HL-60 (cell line): ENCODE measurements around the gene KIF12.

Experiments
- DNase-seq, 2 experiments: peaks; one replicate each; pipeline ENCODE4 v3.0.0-alpha.2; 2010 to 2020; ENCODE audit warnings: low read depth in 1 of 2, low spot score in 1 of 2
- H3K27ac ChIP-seq: fragments of 250-450 bp; sonication (Bioruptor Pico); replicated peaks from 2 replicates; pipeline ENCODE4 v1.5.1; 2020; ENCODE audit warnings: mild to moderate bottlenecking, moderate library complexity
- H3K27me3 ChIP-seq: fragments of 250-450 bp; sonication (Bioruptor Pico); 2 replicates; pipeline ENCODE4 v1.5.1; 2021; ENCODE audit warnings: mild to moderate bottlenecking, moderate library complexity; ENCODE audit not compliant: insufficient read depth, poor library complexity, severe bottlenecking
- H3K4me3 ChIP-seq: replicated peaks from 2 replicates; pipeline ENCODE4 v1.5.1; 2011; ENCODE audit warnings: mild to moderate bottlenecking, control low read depth, low read length; ENCODE audit not compliant: insufficient read depth
- GABPA ChIP-seq: IDR thresholded peaks from 2 replicates; pipeline ENCODE4 v1.6.1; 2012; ENCODE audit warnings: low read depth
- POLR2AphosphoS5 ChIP-seq: IDR thresholded peaks from 2 replicates; pipeline ENCODE4 v1.6.1; 2012; ENCODE audit warnings: low read depth
- SPI1 ChIP-seq: IDR thresholded peaks from 2 replicates; pipeline ENCODE4 v1.6.1; 2012; ENCODE audit warnings: low read depth, mild to moderate bottlenecking, borderline replicate concordance
- TF ChIP-seq, protein P1 (sequence below): IDR thresholded peaks from 2 replicates; pipeline ENCODE4 v1.6.1; 2012; ENCODE audit warnings: low read depth; ENCODE audit not compliant: insufficient replicate concordance
- TF ChIP-seq, protein P2 (sequence below): IDR thresholded peaks from one replicate; pipeline ENCODE4 v1.5.1; 2011; ENCODE audit warnings: low read length, control low read depth, inconsistent platforms; ENCODE audit not compliant: insufficient read depth

The KIF12 gene

DNA sequence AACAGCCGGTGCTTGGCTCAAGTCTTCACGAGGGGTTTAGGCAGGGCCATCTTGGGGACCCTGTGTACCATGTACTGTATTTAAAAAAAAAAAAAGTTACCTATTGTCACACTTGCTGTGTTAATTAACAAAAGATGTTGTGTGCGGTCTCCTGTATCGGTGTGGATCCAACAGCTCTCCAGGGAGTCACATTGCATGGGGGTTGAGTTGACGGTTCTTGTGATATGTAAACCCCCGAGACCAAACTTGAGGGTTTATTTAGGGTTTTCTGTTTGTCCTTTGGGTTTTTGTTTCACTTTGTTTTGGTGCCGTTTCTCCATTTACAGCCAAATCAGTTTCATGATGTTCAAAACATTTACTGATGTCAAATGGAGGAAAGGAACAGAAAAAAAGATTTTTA lies 43.2 kb downstream of the KIF12 start:
- TF ChIP-seq GABPA (no peak), SPI1 (no peak), POLR2AphosphoS5 (no peak)
- TF ChIP-seq, protein P1, sequence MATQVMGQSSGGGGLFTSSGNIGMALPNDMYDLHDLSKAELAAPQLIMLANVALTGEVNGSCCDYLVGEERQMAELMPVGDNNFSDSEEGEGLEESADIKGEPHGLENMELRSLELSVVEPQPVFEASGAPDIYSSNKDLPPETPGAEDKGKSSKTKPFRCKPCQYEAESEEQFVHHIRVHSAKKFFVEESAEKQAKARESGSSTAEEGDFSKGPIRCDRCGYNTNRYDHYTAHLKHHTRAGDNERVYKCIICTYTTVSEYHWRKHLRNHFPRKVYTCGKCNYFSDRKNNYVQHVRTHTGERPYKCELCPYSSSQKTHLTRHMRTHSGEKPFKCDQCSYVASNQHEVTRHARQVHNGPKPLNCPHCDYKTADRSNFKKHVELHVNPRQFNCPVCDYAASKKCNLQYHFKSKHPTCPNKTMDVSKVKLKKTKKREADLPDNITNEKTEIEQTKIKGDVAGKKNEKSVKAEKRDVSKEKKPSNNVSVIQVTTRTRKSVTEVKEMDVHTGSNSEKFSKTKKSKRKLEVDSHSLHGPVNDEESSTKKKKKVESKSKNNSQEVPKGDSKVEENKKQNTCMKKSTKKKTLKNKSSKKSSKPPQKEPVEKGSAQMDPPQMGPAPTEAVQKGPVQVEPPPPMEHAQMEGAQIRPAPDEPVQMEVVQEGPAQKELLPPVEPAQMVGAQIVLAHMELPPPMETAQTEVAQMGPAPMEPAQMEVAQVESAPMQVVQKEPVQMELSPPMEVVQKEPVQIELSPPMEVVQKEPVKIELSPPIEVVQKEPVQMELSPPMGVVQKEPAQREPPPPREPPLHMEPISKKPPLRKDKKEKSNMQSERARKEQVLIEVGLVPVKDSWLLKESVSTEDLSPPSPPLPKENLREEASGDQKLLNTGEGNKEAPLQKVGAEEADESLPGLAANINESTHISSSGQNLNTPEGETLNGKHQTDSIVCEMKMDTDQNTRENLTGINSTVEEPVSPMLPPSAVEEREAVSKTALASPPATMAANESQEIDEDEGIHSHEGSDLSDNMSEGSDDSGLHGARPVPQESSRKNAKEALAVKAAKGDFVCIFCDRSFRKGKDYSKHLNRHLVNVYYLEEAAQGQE, result no peak
- TF ChIP-seq, protein P2, sequence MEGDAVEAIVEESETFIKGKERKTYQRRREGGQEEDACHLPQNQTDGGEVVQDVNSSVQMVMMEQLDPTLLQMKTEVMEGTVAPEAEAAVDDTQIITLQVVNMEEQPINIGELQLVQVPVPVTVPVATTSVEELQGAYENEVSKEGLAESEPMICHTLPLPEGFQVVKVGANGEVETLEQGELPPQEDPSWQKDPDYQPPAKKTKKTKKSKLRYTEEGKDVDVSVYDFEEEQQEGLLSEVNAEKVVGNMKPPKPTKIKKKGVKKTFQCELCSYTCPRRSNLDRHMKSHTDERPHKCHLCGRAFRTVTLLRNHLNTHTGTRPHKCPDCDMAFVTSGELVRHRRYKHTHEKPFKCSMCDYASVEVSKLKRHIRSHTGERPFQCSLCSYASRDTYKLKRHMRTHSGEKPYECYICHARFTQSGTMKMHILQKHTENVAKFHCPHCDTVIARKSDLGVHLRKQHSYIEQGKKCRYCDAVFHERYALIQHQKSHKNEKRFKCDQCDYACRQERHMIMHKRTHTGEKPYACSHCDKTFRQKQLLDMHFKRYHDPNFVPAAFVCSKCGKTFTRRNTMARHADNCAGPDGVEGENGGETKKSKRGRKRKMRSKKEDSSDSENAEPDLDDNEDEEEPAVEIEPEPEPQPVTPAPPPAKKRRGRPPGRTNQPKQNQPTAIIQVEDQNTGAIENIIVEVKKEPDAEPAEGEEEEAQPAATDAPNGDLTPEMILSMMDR, result no peak
- H3K27me3 ChIP-seq, result no peaks in the 10 kb centered on the region
- DNase-seq, result no peak
- no peak overlapping the region for H3K4me3 ChIP-seq
- H3K27ac ChIP-seq, result no peak overlapping the region

DNA sequence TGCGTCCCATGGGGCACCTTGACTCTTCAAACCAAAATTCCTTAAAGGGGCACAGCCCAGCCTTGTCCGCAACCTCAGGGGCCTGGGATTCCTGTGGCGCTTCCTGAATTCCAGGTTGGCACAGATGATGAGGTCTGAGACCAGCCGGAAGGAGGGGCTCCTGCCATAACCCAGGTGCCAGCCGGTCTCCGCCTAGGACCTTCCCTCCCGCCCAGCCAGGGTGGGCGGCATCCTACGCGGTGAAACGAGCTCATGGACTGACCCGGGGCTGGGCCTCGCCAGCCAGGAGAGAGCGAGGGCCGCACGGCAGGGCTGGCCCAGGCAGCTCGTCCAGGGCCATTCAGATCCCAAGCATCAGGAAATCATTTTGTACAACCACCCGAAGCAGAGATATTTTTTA lies 44.0 kb downstream of the KIF12 start:
- no peak overlapping the region for H3K4me3 ChIP-seq
- DNase-seq, result no peak
- TF ChIP-seq, protein P2, result no peak
- TF ChIP-seq, protein P1, result no peak
- TF ChIP-seq SPI1 (no peak), GABPA (no peak), POLR2AphosphoS5 (no peak)
- no peak overlapping the region for H3K27ac ChIP-seq
- H3K27me3 ChIP-seq, result no peaks in the 10 kb centered on the region

DNA sequence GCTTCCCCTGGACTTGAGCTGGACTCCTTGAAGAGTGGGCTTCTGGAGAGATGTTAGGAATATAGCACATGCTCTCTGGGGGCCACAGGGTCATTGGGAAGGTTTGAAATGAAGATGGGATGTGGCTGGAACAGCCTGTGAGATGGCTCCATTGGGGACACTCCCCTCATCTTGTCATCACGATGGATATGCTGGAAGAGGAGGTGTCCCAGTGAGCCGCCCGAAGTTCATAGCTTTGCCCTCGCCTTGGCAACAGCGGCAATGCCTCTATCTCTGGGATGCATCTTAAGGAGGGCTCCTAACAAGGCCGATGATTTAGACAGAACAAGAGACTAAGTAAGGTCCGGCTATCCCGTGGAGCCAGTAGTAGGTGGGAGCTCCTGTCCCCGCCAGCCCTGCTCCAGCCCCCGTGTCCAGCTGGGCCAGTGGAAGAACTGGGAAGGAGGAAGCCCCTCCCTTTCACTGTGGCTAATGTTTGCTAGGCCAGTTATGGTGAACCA lies 44.9 kb downstream of the KIF12 start:
- no peak for DNase-seq
- no peak overlapping the region for H3K4me3 ChIP-seq
- TF ChIP-seq POLR2AphosphoS5 (no peak), SPI1 (no peak)
- TF ChIP-seq, protein P2, result no peak
- TF ChIP-seq, protein P1, result no peak
- H3K27ac ChIP-seq, result no peak overlapping the region
- H3K27me3 ChIP-seq, result no peaks in the 10 kb centered on the region
